K562 (cell line): ENCODE data around the gene PPP4C. TPM values are rescaled to one million over a fixed set of nuclear protein-coding genes. Genes with fewer than 3 reads are reported as not detected.

ENCODE experiments used
- BCLAF1 ChIP-seq, 2 experiments: fragments of 450-650 bp in 1 of 2; IDR thresholded peaks; 2 replicates each; pipeline ENCODE4 v1.6.1; 2011 to 2017; ENCODE audit warnings: low read depth in 2 of 2, antibody characterized with exemption in 1 of 2, borderline replicate concordance in 1 of 2, low read length in 1 of 2, mild to moderate bottlenecking in 1 of 2, mixed read lengths in 1 of 2; ENCODE audit not compliant: control insufficient read depth in 1 of 2
- BDP1 ChIP-seq: IDR thresholded peaks from 3 replicates; pipeline ENCODE4 v1.6.1; 2011; ENCODE audit not compliant: insufficient read length, insufficient read depth
- CBX5 ChIP-seq: IDR thresholded peaks from 2 replicates; pipeline ENCODE4 v1.6.1; 2014; ENCODE audit warnings: low read depth, borderline replicate concordance
- CREB3 ChIP-seq: fragments of 450-650 bp; conservative IDR thresholded peaks from 2 replicates; pipeline ENCODE4 v1.6.1; 2016; ENCODE audit warnings: missing genetic modification characterization, low read depth, mild to moderate bottlenecking, missing compliant biosample characterization, moderate library complexity
- FOXA3 ChIP-seq, 2 experiments: fragments of 450-650 bp in 1 of 2; sonication (generic) in 1 of 2; formaldehyde crosslinking; IDR thresholded peaks in 1 of 2; conservative IDR thresholded peaks in 1 of 2; 2 replicates each; pipeline versions ENCODE4 v1.4.0 to v1.8.0; 2020 to 2022; ENCODE audit warnings: mild to moderate bottlenecking in 2 of 2, missing genetic modification reagents in 1 of 2
- FUS ChIP-seq: fragments of 200-400 bp; formaldehyde crosslinking; optimal IDR thresholded peaks from 2 replicates; pipeline ENCODE3; 2017; ENCODE audit warnings: low read depth, low read length
- KLF1 ChIP-seq: fragments of 450-650 bp; IDR thresholded peaks from 2 replicates; pipeline ENCODE4 v1.6.1; 2016; ENCODE audit warnings: missing genetic modification characterization, missing compliant biosample characterization
- MITF ChIP-seq: IDR thresholded peaks from 2 replicates; pipeline ENCODE4 v1.6.1; 2014; ENCODE audit warnings: antibody characterized with exemption
- NFIC ChIP-seq: fragments of 450-650 bp; IDR thresholded peaks from 2 replicates; pipeline ENCODE4 v1.6.1; 2017; ENCODE audit warnings: mild to moderate bottlenecking, inconsistent platforms
- NONO ChIP-seq, 2 experiments: fragments of 200-400 bp in 1 of 2; fragments of 450-650 bp in 1 of 2; formaldehyde crosslinking in 1 of 2; IDR thresholded peaks; 2 replicates each; pipeline ENCODE4 v1.6.1; 2017; ENCODE audit warnings: low read depth in 2 of 2, mild to moderate bottlenecking in 2 of 2, moderate library complexity in 2 of 2, low read length in 1 of 2
- PREB ChIP-seq: sonication (generic); formaldehyde crosslinking; IDR thresholded peaks from 2 replicates; pipeline ENCODE4 v1.8.1; 2023; ENCODE audit warnings: mild to moderate bottlenecking, missing genetic modification reagents
- SMAD3 ChIP-seq: fragments of 450-650 bp; formaldehyde crosslinking; conservative IDR thresholded peaks from 2 replicates; pipeline ENCODE4 v1.4.0; 2020; ENCODE audit warnings: mild to moderate bottlenecking
- WHSC1 ChIP-seq: IDR thresholded peaks from one replicate; pipeline ENCODE4 v1.6.1; 2012; ENCODE audit warnings: low read length, control low read depth, inconsistent platforms
- ZNF23 ChIP-seq: fragments of 250-450 bp; sonication (Bioruptor Pico); IDR thresholded peaks from 2 replicates; pipeline ENCODE4 v1.4.0; 2020; ENCODE audit warnings: mild to moderate bottlenecking
- ZNF589 ChIP-seq: fragments of 200-800 bp; sonication (Bioruptor generic); IDR thresholded peaks from 2 replicates; pipeline ENCODE4 v1.6.1; 2016; ENCODE audit warnings: low read depth, missing genetic modification characterization, missing compliant biosample characterization
- ZNF644 ChIP-seq: fragments of 200-800 bp; sonication (Bioruptor generic); IDR thresholded peaks from 2 replicates; pipeline ENCODE4 v1.6.1; 2016; ENCODE audit warnings: low read depth, missing genetic modification characterization, missing compliant biosample characterization
- ZNF707 ChIP-seq: fragments of 250-450 bp; sonication (Bioruptor Pico); conservative IDR thresholded peaks from 2 replicates; pipeline ENCODE4 v1.8.0; 2022; ENCODE audit warnings: inconsistent platforms, mild to moderate bottlenecking, moderate library complexity
- ZZZ3 ChIP-seq: fragments of 450-650 bp; IDR thresholded peaks from 2 replicates; pipeline ENCODE4 v1.6.1; 2016; ENCODE audit warnings: antibody characterized with exemption, mild to moderate bottlenecking, moderate library complexity
- polyA plus RNA-seq, 8 experiments: library from polyadenylated mRNA; depleted of rRNA in 4 of 8; stranded (reverse) in 5 of 8; unstranded in 3 of 8; fragments of >200 nt; fragmentation: Nextera tagmentation in 2 of 8; fragmentation: Illumina TruSeq in 1 of 8; extraction: Ambion mirVana in 2 of 8; extraction: Trizol in 1 of 8; gene quantifications; 2 replicates each; pipeline versions ENCODE4 v1.2.1 to v1.2.3, GENCODE V29; 2011 to 2014; ENCODE audit warnings: inconsistent platforms in 1 of 8, missing spikeins in 1 of 8
- total RNA-seq, 7 experiments: library from RNA; depleted of rRNA in 6 of 7; stranded (reverse); fragments of >200 nt in 6 of 7; fragmentation: Illumina TruSeq in 2 of 7; extraction: Trizol in 2 of 7; gene quantifications; 2 replicates each; pipeline versions ENCODE4 v1.2.1 to v1.2.3, GENCODE V29; 2011 to 2021; ENCODE audit warnings: low replicate concordance in 1 of 7

The PPP4C gene
- total and polyA plus RNA-seq, 9 of the 15 experiments (the other 6 are each of a cell fraction or from before 2014, with no cell fraction given): 3.5 to 183 (median 131) TPM

GRCh38 chr16:30065102-30065942 lies 10.5 kb upstream of the PPP4C start, which contains the start of gene ALDOA (continued):
- TF ChIP-seq BDP1 (no peak), ZNF589 (no peak; the same call in 1 of the 2 replicates), NONO (IDR thresholded peaks at IDR 0.05; ENCODE audit: low read depth in 2 of 2, low read length in 1 of 2) (peak; percentile 58 to 92; a peak in 3 of 4 replicates), MITF (no peak), NFIC (peak; percentile 51; the same call in 1 of the 2 replicates), FUS (peak; percentile 81), FOXA3 (CRISPR knock-in tag; conservative IDR thresholded peaks at IDR 0.05 in 1 of 2, IDR thresholded peaks at IDR 0.05 in 1 of 2) (peak in 1 of 2 experiments; percentile 67; a peak in 1 of 4 replicates), ZNF707 (no peak), CBX5 (0 out of 2 replicates have a peak, but pooled peaks have one; percentile 56), CREB3 (tag) (peak; percentile 77; the same call in 1 of the 2 replicates), ZNF23 (no peak), KLF1 (no peak; the same call in 1 of the 2 replicates), ZZZ3 (no peak), PREB (CRISPR knock-in tag) (no peak), ZNF644 (no peak), BCLAF1 (IDR thresholded peaks at IDR 0.05; ENCODE audit: borderline replicate concordance in 1 of 2, control insufficient read depth in 1 of 2, low read depth in 2 of 2, low read length in 1 of 2) (0 out of 4 replicates have a peak, but pooled peaks of 1 of the 2 experiments have one; percentile 67), SMAD3 (CRISPR knock-in tag) (peak; percentile 75; the same call in 1 of the 2 replicates), WHSC1 (no peak)
